HG02763 (cell line): ENCODE results near the gene VPS51.

ENCODE experiments used
- ATAC-seq: cut with Tn5 transposase; IDR thresholded peaks from one replicate; pipeline ENCODE4 v1.9.1; 2021; ENCODE audit warnings: mild to moderate bottlenecking, moderate library complexity; ENCODE audit not compliant: unreplicated experiment

The VPS51 gene

GRCh38 chr11:65071907-65072630 lies 23.9 kb upstream of the VPS51 start:
- no peak for ATAC-seq

- no peak for ATAC-seq
Observed at GRCh38 chr11:65072631-65072966, 23.4 kb upstream of the VPS51 start.

- ATAC-seq = no peak
Observed at GRCh38 chr11:65077451-65077850, 18.6 kb upstream of the VPS51 start.

GRCh38 chr11:65078151-65078550 lies 17.9 kb upstream of the VPS51 start:
- ATAC-seq = no peak

- ATAC-seq = no peak
Observed at GRCh38 chr11:65078786-65079342, 17.1 kb upstream of the VPS51 start.

- no peak for ATAC-seq
Observed at GRCh38 chr11:65083134-65083833, 12.7 kb upstream of the VPS51 start.

GRCh38 chr11:65083834-65084597 lies 12.0 kb upstream of the VPS51 start, which contains the start of the genes CDCA5 and ZFPL1:
Gene CDCA5 (minus strand): TSS chr11:65084040. CDS start chr11:65083978, 62 bp downstream.
Gene ZFPL1 (plus strand): TSS chr11:65084222. CDS start chr11:65084699, 477 bp downstream.
- peak; percentile 87 for ATAC-seq

GRCh38 chr11:65084598-65085375 lies 11.2 kb upstream of the VPS51 start:
- no peak for ATAC-seq

- no peak for ATAC-seq
Observed at GRCh38 chr11:65085446-65085845, 10.6 kb upstream of the VPS51 start.

GRCh38 chr11:65086809-65087208 lies 9.2 kb upstream of the VPS51 start:
- no peak for ATAC-seq

- no peak for ATAC-seq
Observed at GRCh38 chr11:65087216-65087615, 8.8 kb upstream of the VPS51 start.

- ATAC-seq = no peak
Observed at GRCh38 chr11:65087827-65088226, 8.2 kb upstream of the VPS51 start.

GRCh38 chr11:65089621-65090020 lies 6.4 kb upstream of the VPS51 start:
- no peak for ATAC-seq

- ATAC-seq = no peak
Observed at GRCh38 chr11:65090628-65091027, 5.4 kb upstream of the VPS51 start.

GRCh38 chr11:65095427-65095826 lies 587 bp upstream of the VPS51 start:
- no peak for ATAC-seq

GRCh38 chr11:65096926-65097325 lies 912 bp downstream of the VPS51 start:
- ATAC-seq = no peak

GRCh38 chr11:65100674-65101350 lies 4.8 kb downstream of the VPS51 start:
- ATAC-seq = no peak

- ATAC-seq = no peak
Observed at GRCh38 chr11:65102142-65103095, 6.4 kb downstream of the VPS51 start.

GRCh38 chr11:65103476-65103875 lies 7.5 kb downstream of the VPS51 start:
- no peak for ATAC-seq
